ENCODE data around the gene ACTC1. TPM values are rescaled to one million over a fixed set of nuclear protein-coding genes. Genes with fewer than 3 reads are reported as not detected.

The ACTC1 gene
- total and polyA plus RNA-seq, 2 donors (not counting 3 experiments of a cell fraction or from before 2014, with no cell fraction given) = 1.0 TPM; not detected in 1

GRCh38 chr15:34810443-34811129 lies 15.2 kb upstream of the ACTC1 start:
- TF ChIP-seq FOS (IDR thresholded peaks at IDR 0.05; ENCODE audit: borderline replicate concordance, insufficient read depth, low read length) (peak; percentile 61), CTCF (IDR thresholded peaks at IDR 0.05; ENCODE audit: extremely low read depth in 1 of 2, insufficient read depth in 1 of 2, low read depth in 1 of 2, low read length in 2 of 2) (no peak)

GRCh38 chr15:34809186-34809585 lies 13.8 kb upstream of the ACTC1 start:
- H3K9ac ChIP-seq (replicated peaks; ENCODE audit: extremely low read depth, insufficient read depth, low read length) = no peak overlapping the region
- no peak overlapping the region for H3K4me2 ChIP-seq (ENCODE audit: insufficient read depth, low read length)
- H3K4me3 ChIP-seq (replicated peaks in 1 of 3; ENCODE audit: insufficient read depth in 1 of 3, low read depth in 1 of 3, low read length in 3 of 3) = no peak overlapping the region
- no peaks in the 10 kb centered on the region for H4K20me1 ChIP-seq (replicated peaks; ENCODE audit: control insufficient read depth, extremely low read depth, insufficient read depth, low read length)
- FAIRE-seq (no peak), DNase-seq (ENCODE audit: low read depth, low spot score) (no peak)
- intact Hi-C loops (cut with micrococcal nuclease) (no loop called here), dilution Hi-C loops (cut with MboI; ENCODE audit: extremely low pct_ligation_motif_present, low sequenced_read_pairs) (no loop called here)
- H3K27me3 ChIP-seq (ENCODE audit: control insufficient read depth in 2 of 2, insufficient read depth in 2 of 2, low read length in 2 of 2) = peaks cover 2 to 13% of the 10 kb centered on the region in 2 experiments
- no peak overlapping the region for H2AFZ ChIP-seq (ENCODE audit: low read depth, low read length)
- no peaks in the 10 kb centered on the region for H3K4me1 ChIP-seq (ENCODE audit: control insufficient read depth, extremely low read depth, insufficient read depth, low read length)
- H3K36me3 ChIP-seq (ENCODE audit: control insufficient read depth in 2 of 2, extremely low read depth in 1 of 2, insufficient read depth in 2 of 2, low read length in 2 of 2) = no peaks in the 10 kb centered on the region
- H3K9me3 ChIP-seq (replicated peaks; ENCODE audit: control insufficient read depth, insufficient read depth, low read length) = no peaks in the 10 kb centered on the region
- ChIA-PET CTCF (no interaction called here), POLR2A (no interaction called here)
- H3K79me2 ChIP-seq (ENCODE audit: control insufficient read depth, insufficient read depth, low read length) = no peaks in the 10 kb centered on the region
- H3K9me1 ChIP-seq (replicated peaks; ENCODE audit: control insufficient read depth, extremely low read depth, insufficient read depth, low read length) = no peaks in the 10 kb centered on the region
- TF ChIP-seq POLR2AphosphoS5 (IDR thresholded peaks at IDR 0.05; ENCODE audit: insufficient read depth, low read depth, low read length) = no peak
- BruUV-seq (replicated peaks) = no TSS peak
- H3K27ac ChIP-seq (ENCODE audit: insufficient read depth, low read depth, low read length) = no peak overlapping the region

More at GRCh38 chr15:34810443-34811129, 15.2 kb upstream of the ACTC1 start:
- Histone ChIP-seq H3K79me2 (ENCODE audit: control insufficient read depth, insufficient read depth, low read length) (no peaks in the 10 kb centered on the region), H3K9me3 (replicated peaks; ENCODE audit: control insufficient read depth, insufficient read depth, low read length) (no peaks in the 10 kb centered on the region), H3K4me1 (ENCODE audit: control insufficient read depth, extremely low read depth, insufficient read depth, low read length) (no peaks in the 10 kb centered on the region), H4K20me1 (replicated peaks; ENCODE audit: control insufficient read depth, extremely low read depth, insufficient read depth, low read length) (no peaks in the 10 kb centered on the region), H3K27ac (ENCODE audit: insufficient read depth, low read depth, low read length) (no peak overlapping the region), H3K27me3 (ENCODE audit: control insufficient read depth in 2 of 2, insufficient read depth in 2 of 2, low read length in 2 of 2) (peaks cover 2 to 3% of the 10 kb centered on the region in 2 experiments), H2AFZ (ENCODE audit: low read depth, low read length) (peak overlapping the region; percentile 45), H3K4me2 (ENCODE audit: insufficient read depth, low read length) (no peak overlapping the region), H3K4me3 (replicated peaks in 1 of 3; ENCODE audit: insufficient read depth in 1 of 3, low read depth in 1 of 3, low read length in 3 of 3) (no peak overlapping the region), H3K9me1 (replicated peaks; ENCODE audit: control insufficient read depth, extremely low read depth, insufficient read depth, low read length) (no peaks in the 10 kb centered on the region), H3K36me3 (ENCODE audit: control insufficient read depth in 2 of 2, extremely low read depth in 1 of 2, insufficient read depth in 2 of 2, low read length in 2 of 2) (no peaks in the 10 kb centered on the region), H3K9ac (replicated peaks; ENCODE audit: extremely low read depth, insufficient read depth, low read length) (no peak overlapping the region)
- peak; percentile 72 for FAIRE-seq
- BruUV-seq (replicated peaks) = no TSS peak
- intact Hi-C loops (cut with micrococcal nuclease) = loop anchor here (5.0 kb wide), 1 partner anchor 183 kb away; no protein-coding TSS in a partner anchor
- ChIA-PET CTCF (interaction anchor here (0.8 kb wide), 1 partner anchor 17 kb away, joined by 3 read pairs; no protein-coding TSS in a partner anchor), POLR2A (no interaction called here)
- dilution Hi-C loops (cut with MboI; ENCODE audit: extremely low pct_ligation_motif_present, low sequenced_read_pairs) = no loop called here
- DNase-seq (ENCODE audit: low read depth, low spot score) = peak; percentile 11
